Measurements from ENCODE around the gene ZNRF4.

DNA sequence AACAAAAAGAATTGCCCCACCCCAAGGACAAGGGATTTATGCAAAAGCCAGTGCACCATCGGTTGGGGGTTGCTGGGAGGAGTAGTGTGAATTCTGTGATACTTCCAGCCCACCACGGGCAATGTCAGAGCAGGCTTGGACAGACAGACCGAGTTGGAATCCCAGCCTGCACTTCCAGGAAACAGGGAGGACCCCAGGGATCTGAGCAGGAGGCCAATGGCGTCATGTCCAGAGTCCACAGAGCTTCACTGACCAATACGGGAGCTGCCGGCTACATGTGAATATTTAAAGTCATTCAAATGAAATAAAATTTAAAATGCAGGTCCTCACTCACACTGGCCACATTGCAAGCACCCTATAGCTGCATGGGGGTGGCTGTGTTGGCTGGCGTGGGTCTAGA, 10.9 kb downstream of the ZNRF4 start:
- TF ChIP-seq, protein P1, sequence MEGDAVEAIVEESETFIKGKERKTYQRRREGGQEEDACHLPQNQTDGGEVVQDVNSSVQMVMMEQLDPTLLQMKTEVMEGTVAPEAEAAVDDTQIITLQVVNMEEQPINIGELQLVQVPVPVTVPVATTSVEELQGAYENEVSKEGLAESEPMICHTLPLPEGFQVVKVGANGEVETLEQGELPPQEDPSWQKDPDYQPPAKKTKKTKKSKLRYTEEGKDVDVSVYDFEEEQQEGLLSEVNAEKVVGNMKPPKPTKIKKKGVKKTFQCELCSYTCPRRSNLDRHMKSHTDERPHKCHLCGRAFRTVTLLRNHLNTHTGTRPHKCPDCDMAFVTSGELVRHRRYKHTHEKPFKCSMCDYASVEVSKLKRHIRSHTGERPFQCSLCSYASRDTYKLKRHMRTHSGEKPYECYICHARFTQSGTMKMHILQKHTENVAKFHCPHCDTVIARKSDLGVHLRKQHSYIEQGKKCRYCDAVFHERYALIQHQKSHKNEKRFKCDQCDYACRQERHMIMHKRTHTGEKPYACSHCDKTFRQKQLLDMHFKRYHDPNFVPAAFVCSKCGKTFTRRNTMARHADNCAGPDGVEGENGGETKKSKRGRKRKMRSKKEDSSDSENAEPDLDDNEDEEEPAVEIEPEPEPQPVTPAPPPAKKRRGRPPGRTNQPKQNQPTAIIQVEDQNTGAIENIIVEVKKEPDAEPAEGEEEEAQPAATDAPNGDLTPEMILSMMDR (IDR thresholded peaks at IDR 0.05) = no peak
- TF ChIP-seq KAT7 (CRISPR knock-in tag; IDR thresholded peaks at IDR 0.05; ENCODE audit: borderline replicate concordance) (no peak), IRF2 (CRISPR knock-in tag; IDR thresholded peaks at IDR 0.05; ENCODE audit: borderline replicate concordance, low read depth) (no peak)
- TF ChIP-seq, protein P2, sequence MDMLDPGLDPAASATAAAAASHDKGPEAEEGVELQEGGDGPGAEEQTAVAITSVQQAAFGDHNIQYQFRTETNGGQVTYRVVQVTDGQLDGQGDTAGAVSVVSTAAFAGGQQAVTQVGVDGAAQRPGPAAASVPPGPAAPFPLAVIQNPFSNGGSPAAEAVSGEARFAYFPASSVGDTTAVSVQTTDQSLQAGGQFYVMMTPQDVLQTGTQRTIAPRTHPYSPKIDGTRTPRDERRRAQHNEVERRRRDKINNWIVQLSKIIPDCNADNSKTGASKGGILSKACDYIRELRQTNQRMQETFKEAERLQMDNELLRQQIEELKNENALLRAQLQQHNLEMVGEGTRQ (CRISPR knock-in tag; IDR thresholded peaks at IDR 0.05) = no peak
- TF ChIP-seq, protein P3, sequence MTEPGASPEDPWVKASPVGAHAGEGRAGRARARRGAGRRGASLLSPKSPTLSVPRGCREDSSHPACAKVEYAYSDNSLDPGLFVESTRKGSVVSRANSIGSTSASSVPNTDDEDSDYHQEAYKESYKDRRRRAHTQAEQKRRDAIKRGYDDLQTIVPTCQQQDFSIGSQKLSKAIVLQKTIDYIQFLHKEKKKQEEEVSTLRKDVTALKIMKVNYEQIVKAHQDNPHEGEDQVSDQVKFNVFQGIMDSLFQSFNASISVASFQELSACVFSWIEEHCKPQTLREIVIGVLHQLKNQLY (CRISPR knock-in tag; IDR thresholded peaks at IDR 0.05) = no peak
- TF ChIP-seq, protein P4, sequence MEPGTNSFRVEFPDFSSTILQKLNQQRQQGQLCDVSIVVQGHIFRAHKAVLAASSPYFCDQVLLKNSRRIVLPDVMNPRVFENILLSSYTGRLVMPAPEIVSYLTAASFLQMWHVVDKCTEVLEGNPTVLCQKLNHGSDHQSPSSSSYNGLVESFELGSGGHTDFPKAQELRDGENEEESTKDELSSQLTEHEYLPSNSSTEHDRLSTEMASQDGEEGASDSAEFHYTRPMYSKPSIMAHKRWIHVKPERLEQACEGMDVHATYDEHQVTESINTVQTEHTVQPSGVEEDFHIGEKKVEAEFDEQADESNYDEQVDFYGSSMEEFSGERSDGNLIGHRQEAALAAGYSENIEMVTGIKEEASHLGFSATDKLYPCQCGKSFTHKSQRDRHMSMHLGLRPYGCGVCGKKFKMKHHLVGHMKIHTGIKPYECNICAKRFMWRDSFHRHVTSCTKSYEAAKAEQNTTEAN (CRISPR knock-in tag; IDR thresholded peaks at IDR 0.05) = no peak
- TF ChIP-seq, protein P5, sequence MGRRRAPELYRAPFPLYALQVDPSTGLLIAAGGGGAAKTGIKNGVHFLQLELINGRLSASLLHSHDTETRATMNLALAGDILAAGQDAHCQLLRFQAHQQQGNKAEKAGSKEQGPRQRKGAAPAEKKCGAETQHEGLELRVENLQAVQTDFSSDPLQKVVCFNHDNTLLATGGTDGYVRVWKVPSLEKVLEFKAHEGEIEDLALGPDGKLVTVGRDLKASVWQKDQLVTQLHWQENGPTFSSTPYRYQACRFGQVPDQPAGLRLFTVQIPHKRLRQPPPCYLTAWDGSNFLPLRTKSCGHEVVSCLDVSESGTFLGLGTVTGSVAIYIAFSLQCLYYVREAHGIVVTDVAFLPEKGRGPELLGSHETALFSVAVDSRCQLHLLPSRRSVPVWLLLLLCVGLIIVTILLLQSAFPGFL (CRISPR knock-in tag; IDR thresholded peaks at IDR 0.05; ENCODE audit: borderline replicate concordance) = no peak

Measured in WTC11 (cell line).